Measurements from ENCODE around the gene MRAP2.

GRCh38 chr6:83998021-83998584 is 35.5 kb upstream of the MRAP2 start:
- TF ChIP-seq, protein P1, sequence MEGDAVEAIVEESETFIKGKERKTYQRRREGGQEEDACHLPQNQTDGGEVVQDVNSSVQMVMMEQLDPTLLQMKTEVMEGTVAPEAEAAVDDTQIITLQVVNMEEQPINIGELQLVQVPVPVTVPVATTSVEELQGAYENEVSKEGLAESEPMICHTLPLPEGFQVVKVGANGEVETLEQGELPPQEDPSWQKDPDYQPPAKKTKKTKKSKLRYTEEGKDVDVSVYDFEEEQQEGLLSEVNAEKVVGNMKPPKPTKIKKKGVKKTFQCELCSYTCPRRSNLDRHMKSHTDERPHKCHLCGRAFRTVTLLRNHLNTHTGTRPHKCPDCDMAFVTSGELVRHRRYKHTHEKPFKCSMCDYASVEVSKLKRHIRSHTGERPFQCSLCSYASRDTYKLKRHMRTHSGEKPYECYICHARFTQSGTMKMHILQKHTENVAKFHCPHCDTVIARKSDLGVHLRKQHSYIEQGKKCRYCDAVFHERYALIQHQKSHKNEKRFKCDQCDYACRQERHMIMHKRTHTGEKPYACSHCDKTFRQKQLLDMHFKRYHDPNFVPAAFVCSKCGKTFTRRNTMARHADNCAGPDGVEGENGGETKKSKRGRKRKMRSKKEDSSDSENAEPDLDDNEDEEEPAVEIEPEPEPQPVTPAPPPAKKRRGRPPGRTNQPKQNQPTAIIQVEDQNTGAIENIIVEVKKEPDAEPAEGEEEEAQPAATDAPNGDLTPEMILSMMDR (IDR thresholded peaks at IDR 0.05) = no peak
- TF ChIP-seq POLR2AphosphoS5 (IDR thresholded peaks at IDR 0.05) (no peak), POLR2A (IDR thresholded peaks at IDR 0.05) (no peak)

Data from breast epithelium (tissue), 3 donors.